Panc1 (cell line): Measurements from ENCODE around the gene CRKL. TPM values are rescaled to one million over a fixed set of nuclear protein-coding genes. Genes with fewer than 3 reads are reported as not detected.

ENCODE experiments used
- ATAC-seq: fragments of 200-7000 bp; cut with Tn5 transposase; 2 replicates; pipeline ENCODE4 v1.9.1; 2020; ENCODE audit warnings: mild to moderate bottlenecking, moderate library complexity
- BruUV-seq: library from RNA; stranded (reverse); fragments of 400-500 nt; replicated peaks from 2 replicates; lab custom pipeline; 2021; lab: Mats Ljungman, UMichigan
- CTCF ChIA-PET: fragments of 300-600 bp; sonication (Branson Sonifier 250); formaldehyde crosslinking; loops from one replicate; lab custom pipeline; 2022; ENCODE audit warnings: antibody characterized with exemption; lab: Charles Lee
- POLR2A ChIA-PET: fragments of 300-600 bp; sonication (Branson Sonifier 250); formaldehyde crosslinking; loops from one replicate; lab custom pipeline; 2022; ENCODE audit warnings: antibody characterized with exemption; lab: Charles Lee
- DNase-seq: peaks from one replicate; pipeline ENCODE4 v3.0.0-alpha.2; 2010; ENCODE audit warnings: low read depth, low spot score
- H3K27ac ChIP-seq: 2 replicates; pipeline ENCODE4 v1.5.1; 2011; ENCODE audit warnings: mild to moderate bottlenecking, low read length, inconsistent platforms
- H3K27me3 ChIP-seq: fragments of 200-500 bp; sonication (Bioruptor generic); 2 replicates; pipeline ENCODE4 v1.6.0; 2014; ENCODE audit warnings: low read length, inconsistent platforms; ENCODE audit not compliant: control insufficient read depth, insufficient read depth
- H3K36me3 ChIP-seq: fragments of 200-500 bp; sonication (Bioruptor generic); 2 replicates; pipeline ENCODE4 v1.5.1; 2014; ENCODE audit warnings: inconsistent platforms, mild to moderate bottlenecking, low read length, moderate library complexity; ENCODE audit not compliant: control insufficient read depth, insufficient read depth
- H3K4me1 ChIP-seq: 2 replicates; pipeline ENCODE4 v1.5.1; 2011; ENCODE audit warnings: inconsistent platforms, mild to moderate bottlenecking, low read length, moderate library complexity; ENCODE audit not compliant: control insufficient read depth, insufficient read depth
- H3K4me3 ChIP-seq, 2 experiments: 2 replicates each; pipeline ENCODE4 v1.5.1; 2011 to 2012; ENCODE audit warnings: low read depth in 2 of 2, low read length in 2 of 2, mild to moderate bottlenecking in 2 of 2, inconsistent platforms in 1 of 2, moderate library complexity in 1 of 2
- H3K9me3 ChIP-seq: fragments of 200-500 bp; sonication (Bioruptor generic); 2 replicates; pipeline ENCODE4 v1.5.1; 2014; ENCODE audit warnings: low read depth, mild to moderate bottlenecking, inconsistent platforms, low read length, moderate library complexity; ENCODE audit not compliant: control insufficient read depth, insufficient read depth
- POLR2AphosphoS5 ChIP-seq: IDR thresholded peaks from 2 replicates; pipeline ENCODE4 v1.6.1; 2012; ENCODE audit warnings: mild to moderate bottlenecking, low read depth, low read length, moderate library complexity
- SIN3A ChIP-seq: IDR thresholded peaks from 2 replicates; pipeline ENCODE4 v1.6.1; 2012; ENCODE audit warnings: low read depth, mild to moderate bottlenecking, low read length, moderate library complexity, borderline replicate concordance; ENCODE audit not compliant: insufficient read depth
- TCF7L2 ChIP-seq: IDR thresholded peaks from 2 replicates; pipeline ENCODE4 v1.6.1; 2011; ENCODE audit warnings: mild to moderate bottlenecking, low read depth, low read length, inconsistent platforms
- in situ Hi-C: cut with HindIII; loops from 2 replicates; pipeline ENCODE4 v1.10.0; 2016; ENCODE audit warnings: low sequenced_read_pairs, low pct_unique_long_range_greater_than_20kb
- intact Hi-C: fragments of 100-400 bp; cut with micrococcal nuclease; formaldehyde crosslinking; loops from one replicate; pipeline ENCODE4 v1.10.0; 2022; ENCODE audit not compliant: unreplicated experiment
- total RNA-seq: library from RNA; stranded (reverse); gene quantifications from one replicate; pipeline ENCODE4 v1.2.1, GENCODE V29; 2021; ENCODE audit not compliant: unreplicated experiment
- TF ChIP-seq, protein P1 (sequence below), 2 experiments: IDR thresholded peaks; 2 replicates each; pipeline ENCODE4 v1.6.1; 2011 to 2012; ENCODE audit warnings: low read depth in 2 of 2, control low read depth in 1 of 2, low read length in 1 of 2, mild to moderate bottlenecking in 1 of 2, moderate library complexity in 1 of 2; ENCODE audit not compliant: insufficient read depth in 1 of 2
- TF ChIP-seq, protein P2 (sequence below): fragments of 450-650 bp; IDR thresholded peaks from 2 replicates; pipeline ENCODE4 v1.5.1; 2017; ENCODE audit warnings: mild to moderate bottlenecking

Gene CRKL
- total RNA-seq, 1 experiment from 2014 or later: 59.4 TPM

DNA sequence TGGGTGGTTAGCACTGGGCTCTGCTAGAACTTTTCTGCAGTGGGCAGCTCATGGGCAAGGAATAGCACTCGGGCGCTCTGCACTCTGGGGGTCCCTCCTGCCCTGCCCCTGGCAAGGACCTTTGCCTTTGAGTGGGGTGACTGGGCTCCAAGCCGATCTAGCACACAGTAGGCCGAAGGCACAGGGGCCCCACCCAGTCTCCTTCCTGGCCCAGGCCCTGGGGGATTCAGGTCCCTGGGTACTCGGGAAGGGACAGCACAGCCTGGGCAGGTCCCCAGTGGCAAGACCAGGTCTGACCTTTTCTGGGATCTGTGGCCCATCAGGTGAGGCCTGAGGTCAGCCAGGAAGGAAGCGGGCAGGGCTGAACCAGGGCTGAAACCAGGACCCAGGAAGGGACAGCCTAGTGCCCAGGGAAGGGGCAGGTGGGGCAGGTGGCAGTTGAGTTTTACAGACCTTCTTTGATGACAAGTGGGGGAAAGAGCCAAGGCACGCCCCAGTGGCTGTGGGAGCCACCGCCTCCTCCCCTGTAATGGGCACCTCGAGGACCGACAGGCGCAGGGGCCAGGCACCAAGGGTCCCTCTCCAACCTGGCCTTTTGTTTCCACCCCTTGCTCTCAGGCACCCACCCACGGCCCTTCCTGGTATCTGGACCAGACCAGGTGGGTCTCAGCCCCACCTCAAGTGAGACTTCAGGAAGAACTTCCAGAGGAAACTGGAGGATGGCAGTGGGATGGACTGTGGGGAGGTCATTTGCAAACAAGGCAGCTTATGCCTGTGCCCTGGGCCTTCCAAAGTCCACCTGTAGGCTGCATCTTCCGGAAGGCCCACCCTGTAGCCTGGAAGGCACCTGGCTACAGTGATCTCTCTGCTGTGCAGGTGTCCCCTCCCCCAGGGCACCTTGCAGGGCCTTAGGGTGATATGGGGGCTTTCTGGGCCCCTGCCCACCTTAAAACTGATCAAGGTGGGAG, 49.0 kb downstream of the CRKL start:
- H3K4me1 ChIP-seq: peaks cover 3% of the 10 kb centered on the region; the same call in 1 of the 2 replicates
- H3K27me3 ChIP-seq: no peaks in the 10 kb centered on the region
- DNase-seq: no peak
- in situ Hi-C loops (no loop called here), intact Hi-C loops (no loop called here)
- BruUV-seq: no TSS peak
- H3K36me3 ChIP-seq: no peaks in the 10 kb centered on the region
- ATAC-seq: no peak
- TF ChIP-seq, protein P1, sequence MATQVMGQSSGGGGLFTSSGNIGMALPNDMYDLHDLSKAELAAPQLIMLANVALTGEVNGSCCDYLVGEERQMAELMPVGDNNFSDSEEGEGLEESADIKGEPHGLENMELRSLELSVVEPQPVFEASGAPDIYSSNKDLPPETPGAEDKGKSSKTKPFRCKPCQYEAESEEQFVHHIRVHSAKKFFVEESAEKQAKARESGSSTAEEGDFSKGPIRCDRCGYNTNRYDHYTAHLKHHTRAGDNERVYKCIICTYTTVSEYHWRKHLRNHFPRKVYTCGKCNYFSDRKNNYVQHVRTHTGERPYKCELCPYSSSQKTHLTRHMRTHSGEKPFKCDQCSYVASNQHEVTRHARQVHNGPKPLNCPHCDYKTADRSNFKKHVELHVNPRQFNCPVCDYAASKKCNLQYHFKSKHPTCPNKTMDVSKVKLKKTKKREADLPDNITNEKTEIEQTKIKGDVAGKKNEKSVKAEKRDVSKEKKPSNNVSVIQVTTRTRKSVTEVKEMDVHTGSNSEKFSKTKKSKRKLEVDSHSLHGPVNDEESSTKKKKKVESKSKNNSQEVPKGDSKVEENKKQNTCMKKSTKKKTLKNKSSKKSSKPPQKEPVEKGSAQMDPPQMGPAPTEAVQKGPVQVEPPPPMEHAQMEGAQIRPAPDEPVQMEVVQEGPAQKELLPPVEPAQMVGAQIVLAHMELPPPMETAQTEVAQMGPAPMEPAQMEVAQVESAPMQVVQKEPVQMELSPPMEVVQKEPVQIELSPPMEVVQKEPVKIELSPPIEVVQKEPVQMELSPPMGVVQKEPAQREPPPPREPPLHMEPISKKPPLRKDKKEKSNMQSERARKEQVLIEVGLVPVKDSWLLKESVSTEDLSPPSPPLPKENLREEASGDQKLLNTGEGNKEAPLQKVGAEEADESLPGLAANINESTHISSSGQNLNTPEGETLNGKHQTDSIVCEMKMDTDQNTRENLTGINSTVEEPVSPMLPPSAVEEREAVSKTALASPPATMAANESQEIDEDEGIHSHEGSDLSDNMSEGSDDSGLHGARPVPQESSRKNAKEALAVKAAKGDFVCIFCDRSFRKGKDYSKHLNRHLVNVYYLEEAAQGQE (IDR thresholded peaks at IDR 0.05; ENCODE audit: insufficient read depth in 1 of 2, low read depth in 2 of 2, low read length in 1 of 2): no peak
- TF ChIP-seq POLR2AphosphoS5: no peak
- H3K9me3 ChIP-seq: no peaks in the 10 kb centered on the region
- POLR2A ChIA-PET: no interaction called here
- H3K4me3 ChIP-seq: no peak overlapping the region
- CTCF ChIA-PET: no interaction called here
- H3K27ac ChIP-seq: no peak overlapping the region

DNA sequence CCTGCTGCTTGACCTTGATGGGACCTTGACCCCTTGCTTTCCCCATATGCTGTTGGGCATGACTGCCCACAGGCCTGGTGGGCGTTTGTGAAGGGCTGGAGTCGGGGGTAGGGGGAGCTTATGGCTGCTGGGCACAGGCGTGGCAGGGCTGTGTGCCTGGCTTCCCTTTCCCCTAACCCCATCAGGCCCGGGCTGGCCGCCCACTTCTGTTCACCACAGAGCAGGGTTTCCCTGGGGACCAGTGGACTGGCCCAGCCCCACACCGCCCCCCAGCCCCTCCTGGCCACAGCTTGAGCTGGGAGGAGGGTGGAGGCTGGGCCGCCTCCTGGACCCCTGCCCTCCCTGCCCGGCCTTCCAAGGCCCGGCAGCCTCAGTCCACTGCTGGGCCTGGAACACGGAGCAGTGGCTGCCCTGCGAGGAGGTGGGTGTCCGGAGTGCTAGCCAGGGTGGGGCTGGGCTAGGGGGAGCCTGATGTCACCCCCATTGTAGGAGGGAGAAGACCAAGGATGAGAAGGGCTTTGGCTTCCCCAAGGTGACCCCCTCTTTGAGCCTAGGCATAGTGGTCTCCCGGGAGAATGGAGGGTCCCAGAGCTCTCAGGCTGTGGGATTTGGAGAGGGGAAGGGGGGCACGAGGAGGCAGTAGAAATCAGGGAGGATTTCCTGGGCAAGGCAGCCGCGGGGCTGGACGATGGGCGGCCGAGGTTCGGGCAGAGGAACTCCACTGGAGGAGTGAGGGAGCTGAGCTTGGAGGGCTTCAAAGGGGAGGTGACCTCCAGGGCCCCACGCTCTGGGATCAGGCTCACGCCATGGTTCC, 49.9 kb downstream of the CRKL start, which contains the start of gene AIFM3:
Gene AIFM3, plus strand, starts transcription at position 373 of the 814 bp plus-strand sequence. CDS start 690 bp downstream, outside the sequence.
- POLR2A ChIA-PET: no interaction called here

More for the DNA sequence above, 49.9 kb downstream of the CRKL start, which contains the start of gene AIFM3:
- intact Hi-C loops (no loop called here), in situ Hi-C loops (no loop called here)
- Histone ChIP-seq H3K4me3 (no peak within 1 kb of the TSS), H3K27ac (no peak within 1 kb of the TSS), H3K36me3 (no peaks in the 10 kb centered on the region), H3K27me3 (no peaks in the 10 kb centered on the region), H3K9me3 (no peaks in the 10 kb centered on the region), H3K4me1 (peaks cover 3% of the 10 kb centered on the region; the same call in 1 of the 2 replicates)
- DNase-seq (no peak), ATAC-seq (no peak)
- no TSS peak for BruUV-seq
- TF ChIP-seq SIN3A: no peak
- no peak for TF ChIP-seq POLR2AphosphoS5
- TF ChIP-seq TCF7L2: no peak
- TF ChIP-seq, protein P1 (IDR thresholded peaks at IDR 0.05; ENCODE audit: insufficient read depth in 1 of 2, low read depth in 2 of 2, low read length in 1 of 2): no peak
- TF ChIP-seq, protein P2, sequence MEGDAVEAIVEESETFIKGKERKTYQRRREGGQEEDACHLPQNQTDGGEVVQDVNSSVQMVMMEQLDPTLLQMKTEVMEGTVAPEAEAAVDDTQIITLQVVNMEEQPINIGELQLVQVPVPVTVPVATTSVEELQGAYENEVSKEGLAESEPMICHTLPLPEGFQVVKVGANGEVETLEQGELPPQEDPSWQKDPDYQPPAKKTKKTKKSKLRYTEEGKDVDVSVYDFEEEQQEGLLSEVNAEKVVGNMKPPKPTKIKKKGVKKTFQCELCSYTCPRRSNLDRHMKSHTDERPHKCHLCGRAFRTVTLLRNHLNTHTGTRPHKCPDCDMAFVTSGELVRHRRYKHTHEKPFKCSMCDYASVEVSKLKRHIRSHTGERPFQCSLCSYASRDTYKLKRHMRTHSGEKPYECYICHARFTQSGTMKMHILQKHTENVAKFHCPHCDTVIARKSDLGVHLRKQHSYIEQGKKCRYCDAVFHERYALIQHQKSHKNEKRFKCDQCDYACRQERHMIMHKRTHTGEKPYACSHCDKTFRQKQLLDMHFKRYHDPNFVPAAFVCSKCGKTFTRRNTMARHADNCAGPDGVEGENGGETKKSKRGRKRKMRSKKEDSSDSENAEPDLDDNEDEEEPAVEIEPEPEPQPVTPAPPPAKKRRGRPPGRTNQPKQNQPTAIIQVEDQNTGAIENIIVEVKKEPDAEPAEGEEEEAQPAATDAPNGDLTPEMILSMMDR: no peak
- CTCF ChIA-PET: no interaction called here
